Hematopoietic multipotent progenitor cell treated with erythropoietin and hydrocortisone succinate and interleukin-3 and kit ligand, for 15 days (in vitro differentiated cells): ENCODE results near the gene TTR.

ENCODE experiments used
- DNase-seq: peaks from one replicate; pipeline ENCODE4 v3.0.0-alpha.2; 2015; ENCODE audit warnings: low spot score

TTR gene

DNA sequence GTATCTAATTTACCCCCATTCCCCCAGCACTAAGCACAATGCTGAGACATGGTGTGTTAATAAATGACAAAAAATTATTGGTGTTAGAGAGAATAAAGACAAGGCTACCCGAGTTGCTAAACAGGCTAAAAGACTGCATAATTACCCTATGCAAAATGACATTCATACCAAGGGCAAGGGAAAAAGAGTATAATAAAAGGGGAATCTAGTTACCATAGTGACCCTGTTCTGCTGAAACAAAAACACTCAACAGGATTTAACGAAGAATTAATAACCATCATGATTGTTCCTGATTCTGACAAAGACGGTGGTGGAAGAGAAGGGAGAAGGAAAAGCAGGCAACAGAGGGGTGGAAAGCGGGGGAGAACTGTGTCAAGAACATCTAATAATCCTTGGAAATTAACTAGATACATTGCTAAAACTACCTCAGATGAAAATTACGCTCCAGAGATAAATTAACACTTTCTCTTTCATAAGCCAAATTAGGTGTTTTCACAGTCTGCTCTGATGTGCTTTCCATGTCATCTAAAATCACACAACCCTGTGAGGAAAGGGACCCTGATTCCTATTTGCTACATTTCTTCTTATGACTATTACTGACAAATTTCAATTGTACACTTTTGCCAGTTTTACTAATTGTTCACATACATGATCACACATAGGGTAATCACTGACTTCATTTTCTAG is 25.5 kb downstream of the TTR start:
- DNase-seq, result no peak

GRCh38 chr18:31618801-31619200 is 27.1 kb downstream of the TTR start:
- DNase-seq, result no peak

- no peak for DNase-seq
Observed at GRCh38 chr18:31619291-31619690, 27.6 kb downstream of the TTR start.

DNA sequence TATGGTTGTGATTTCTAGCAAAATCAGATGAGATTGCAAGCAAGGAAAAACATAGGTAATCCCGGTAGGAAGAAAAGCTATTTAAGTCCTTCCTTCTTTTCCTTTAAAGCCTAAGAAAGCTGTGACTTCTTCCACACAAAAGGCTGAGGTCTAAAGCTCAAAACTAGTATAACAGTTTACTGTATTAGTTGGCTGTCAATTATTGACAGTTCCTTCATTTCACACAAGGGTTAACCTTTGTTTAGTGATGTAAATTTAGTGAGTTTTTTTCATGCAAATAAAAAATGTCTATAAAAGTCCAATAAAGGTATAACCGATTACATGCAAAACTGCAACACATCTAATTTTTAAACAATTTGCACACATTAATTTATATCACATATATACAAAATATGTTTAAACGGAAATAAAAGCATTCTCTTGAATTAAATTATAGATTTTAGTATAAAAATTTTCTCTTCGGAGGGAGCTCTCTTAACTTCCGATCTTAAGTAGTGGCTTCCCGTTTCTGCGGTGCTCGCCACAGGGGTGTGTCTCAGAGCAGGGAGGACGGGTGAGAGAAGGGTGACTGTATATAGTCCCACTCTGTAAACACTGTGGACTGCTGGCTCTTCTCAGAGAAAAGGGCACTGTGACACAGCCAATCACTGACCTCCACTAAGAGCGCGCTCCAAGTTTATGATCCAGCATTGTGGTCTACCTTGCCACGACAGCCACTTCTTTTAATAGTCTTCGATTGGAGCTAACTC is 33.4 kb downstream of the TTR start:
- DNase-seq, result no peak

DNA sequence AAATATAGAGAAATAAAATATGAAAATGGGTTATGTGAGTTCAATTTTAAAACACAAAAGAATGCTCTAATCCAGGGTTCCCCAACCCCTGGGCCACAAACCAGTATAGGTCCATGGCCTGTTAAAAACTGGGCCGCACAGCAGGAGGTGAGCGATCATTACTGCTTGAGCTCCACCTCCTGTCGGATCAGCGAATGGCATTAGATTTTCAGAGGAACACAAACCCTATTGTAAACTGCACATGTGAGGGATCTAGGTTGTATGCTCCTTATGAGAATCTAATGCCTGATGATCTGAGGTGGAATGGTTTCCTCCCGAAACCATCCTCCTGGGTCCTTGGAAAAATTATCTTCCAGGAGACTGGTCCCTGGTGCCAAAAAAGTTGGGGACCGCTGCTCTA is 34.7 kb downstream of the TTR start:
- no peak for DNase-seq

DNA sequence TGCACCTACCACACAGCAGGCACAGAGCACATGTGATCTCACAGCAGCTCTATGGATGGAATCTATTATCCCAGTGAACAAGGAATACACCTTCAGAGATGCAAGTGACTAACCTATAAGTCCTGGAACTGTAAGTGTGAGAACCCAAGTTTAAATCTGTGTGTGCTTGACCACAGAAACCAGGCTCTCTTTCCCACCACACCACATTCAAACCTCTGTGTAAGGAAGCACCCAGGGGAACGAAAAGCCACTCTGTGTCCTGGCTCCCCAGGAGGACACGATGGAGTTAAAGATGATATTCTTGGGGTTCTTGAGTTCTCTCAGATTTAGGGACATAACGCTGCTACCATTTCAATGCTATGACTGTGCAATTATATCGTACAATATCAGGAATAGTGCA is 38.9 kb downstream of the TTR start:
- no peak for DNase-seq

DNA sequence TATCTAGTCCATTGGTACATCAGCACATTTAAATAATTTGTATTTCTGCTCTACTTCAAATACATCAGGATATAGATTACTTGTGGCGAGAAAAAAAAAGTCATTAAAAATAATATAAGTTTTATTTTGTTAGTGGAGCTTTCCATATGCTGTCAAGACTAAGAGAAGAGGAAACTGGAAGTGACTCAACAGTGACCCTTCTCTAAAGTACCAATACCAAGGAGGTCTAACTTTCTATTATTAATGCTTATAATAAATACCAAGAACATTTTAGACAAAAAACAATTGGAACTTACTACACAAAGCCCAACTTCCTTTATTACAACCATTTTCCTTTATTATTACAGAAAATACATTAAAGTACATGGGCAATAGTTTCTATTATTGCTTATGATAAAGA is 39.8 kb downstream of the TTR start:
- DNase-seq, result no peak

- DNase-seq, result no peak
Observed at GRCh38 chr18:31632356-31632755, 40.7 kb downstream of the TTR start.

- no peak for DNase-seq
Observed at GRCh38 chr18:31633392-31634330, 42.0 kb downstream of the TTR start.

- no peak for DNase-seq
Observed at GRCh38 chr18:31634331-31634713, 42.6 kb downstream of the TTR start.

DNA sequence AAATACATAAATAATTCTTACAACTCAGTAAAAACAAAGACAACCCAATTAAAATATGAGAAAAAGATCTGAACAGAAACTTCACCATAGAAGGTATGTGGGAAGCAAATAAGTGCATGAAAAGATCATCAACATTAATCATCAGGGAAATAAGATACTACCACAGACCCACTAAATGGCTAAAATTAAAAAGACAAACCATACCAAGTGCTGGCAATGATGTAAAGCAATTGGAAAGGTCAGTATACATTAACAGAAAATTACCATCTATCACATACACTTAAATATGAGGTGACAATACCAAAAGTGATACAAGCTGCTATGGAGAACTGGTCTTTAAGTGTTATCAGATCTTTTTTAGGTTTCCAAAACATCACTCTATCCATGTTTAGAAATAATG is 44.7 kb downstream of the TTR start:
- DNase-seq, result no peak

GRCh38 chr18:31637445-31637844 is 45.8 kb downstream of the TTR start:
- DNase-seq, result no peak

GRCh38 chr18:31643003-31643402 is 51.3 kb downstream of the TTR start:
- DNase-seq, result no peak

DNA sequence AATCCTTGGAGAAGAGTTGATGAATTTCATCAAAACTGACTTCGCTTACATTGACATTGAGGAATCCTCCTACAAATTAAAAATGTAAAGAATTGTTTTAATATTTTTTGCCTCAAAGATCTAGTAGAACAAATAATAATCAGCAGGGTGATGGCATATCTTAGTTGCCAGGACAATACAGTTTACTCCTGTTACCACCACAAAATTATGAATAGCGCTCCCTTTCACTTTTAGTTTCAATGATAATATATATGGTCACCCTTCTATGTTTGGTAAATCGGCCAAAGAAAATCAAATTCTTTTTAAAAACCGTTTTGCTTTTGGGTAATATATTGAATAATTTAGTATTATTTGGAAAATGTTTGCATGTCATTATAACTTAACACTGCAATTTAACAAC is 53.7 kb downstream of the TTR start:
- DNase-seq, result no peak

DNA sequence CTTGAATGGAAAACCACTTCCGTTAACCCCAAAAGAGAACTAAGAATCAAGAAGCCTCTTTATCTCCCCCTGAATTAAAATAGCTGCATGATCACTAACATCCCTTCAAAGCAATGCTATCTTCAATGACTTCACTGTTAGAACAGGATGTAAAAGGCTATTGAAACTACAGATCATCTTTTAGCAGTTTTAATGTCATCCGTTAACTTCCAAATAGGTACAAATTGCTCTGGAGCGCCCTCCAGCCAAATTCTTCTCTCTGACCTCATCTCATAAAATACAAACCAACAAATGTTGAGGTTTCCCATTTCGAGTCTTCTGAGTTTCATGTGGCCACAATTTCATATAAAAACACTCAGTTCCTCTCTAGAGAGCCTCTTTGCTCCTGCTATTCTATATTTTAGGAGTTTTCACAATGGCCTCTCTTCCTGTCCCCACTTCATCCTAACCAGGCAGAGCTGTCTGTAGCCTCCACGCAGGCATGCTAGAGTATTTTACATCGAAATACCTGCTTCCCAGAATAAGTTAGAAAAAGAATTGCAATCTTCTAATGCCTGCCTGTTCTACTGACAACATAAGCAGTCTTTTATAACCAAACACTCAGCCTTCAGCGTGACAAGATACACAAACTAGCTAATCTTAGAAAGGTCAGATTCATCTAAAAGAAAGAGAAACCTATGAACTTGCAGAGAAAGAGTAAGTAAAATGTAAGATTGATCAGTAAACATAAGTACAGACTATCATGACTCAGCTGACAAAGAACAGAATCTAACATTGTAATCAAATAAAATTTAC is 54.9 kb downstream of the TTR start:
- DNase-seq, result no peak

DNA sequence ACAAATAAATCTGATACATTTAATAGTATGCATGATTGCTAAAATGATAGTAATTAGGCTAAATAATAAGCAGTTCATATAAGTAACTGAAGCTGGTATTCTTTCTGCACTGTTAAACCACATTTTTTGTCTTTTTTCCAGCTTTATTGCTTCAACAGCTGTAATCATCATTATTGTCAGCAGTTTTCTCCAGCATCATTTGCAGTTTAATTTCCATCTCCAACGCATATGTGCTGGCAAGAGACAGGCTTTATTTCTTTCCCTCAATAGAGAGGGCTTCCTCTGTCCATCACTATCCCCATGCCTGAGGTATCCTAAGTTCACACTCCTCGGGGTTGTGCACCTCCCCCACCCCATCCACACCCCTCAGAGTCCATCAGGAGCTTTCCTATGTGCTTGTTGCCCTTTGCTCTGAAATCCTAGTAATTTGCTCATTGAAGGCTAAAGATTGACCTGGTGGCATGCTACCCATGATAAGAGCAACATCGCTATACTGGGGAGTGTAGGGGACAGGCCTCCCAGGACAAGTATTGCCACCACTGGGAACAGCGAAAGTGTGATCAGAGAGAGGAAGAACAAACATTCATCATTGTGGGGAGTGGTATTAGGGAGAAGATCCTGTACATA is 55.6 kb downstream of the TTR start:
- no peak for DNase-seq
